Thyroid gland (tissue), 4 donors: Measurements from ENCODE around the gene WNT10A.
"Not testable (repeated sequence)": the region's sequence is repeated elsewhere in the genome, so short reads cannot be mapped to it uniquely, and the experiment has no call there.

Experiments
- CTCF ChIP-seq, 6 experiments: fragments of 200-600 bp in 3 of 6; fragments of 450-650 bp in 3 of 6; sonication (generic) in 3 of 6; IDR thresholded peaks; one replicate each; pipeline ENCODE4 v1.5.1; 2016 to 2019; ENCODE audit warnings: antibody characterized with exemption in 6 of 6, mild to moderate bottlenecking in 2 of 6, inconsistent platforms in 1 of 6, moderate library complexity in 1 of 6
- POLR2A ChIP-seq, 2 donors: fragments of 450-650 bp; IDR thresholded peaks; one replicate each; pipeline ENCODE4 v1.6.1; 2017; ENCODE audit warnings: antibody characterized with exemption in 2 of 2, mild to moderate bottlenecking in 2 of 2, moderate library complexity in 1 of 2

- not testable (repeated sequence) for TF ChIP-seq CTCF, POLR2A (IDR thresholded peaks at IDR 0.05)
These were observed 36.3 kb upstream of the WNT10A start for GRCh38 chr2:218844334-218844733.
